ENCODE data around the gene DGKQ.

- TF ChIP-seq ZNF274 (IDR thresholded peaks at IDR 0.05; ENCODE audit: low read depth, low read length), result no peak
- TF ChIP-seq YY1 (IDR thresholded peaks at IDR 0.05; ENCODE audit: insufficient read depth, insufficient read length), result no peak
Observed at GRCh38 chr4:909131-909571, 64.2 kb downstream of the DGKQ start.

All from NT2/D1 (cell line).